ENCODE results near the gene HIBADH.

HIBADH gene

DNA sequence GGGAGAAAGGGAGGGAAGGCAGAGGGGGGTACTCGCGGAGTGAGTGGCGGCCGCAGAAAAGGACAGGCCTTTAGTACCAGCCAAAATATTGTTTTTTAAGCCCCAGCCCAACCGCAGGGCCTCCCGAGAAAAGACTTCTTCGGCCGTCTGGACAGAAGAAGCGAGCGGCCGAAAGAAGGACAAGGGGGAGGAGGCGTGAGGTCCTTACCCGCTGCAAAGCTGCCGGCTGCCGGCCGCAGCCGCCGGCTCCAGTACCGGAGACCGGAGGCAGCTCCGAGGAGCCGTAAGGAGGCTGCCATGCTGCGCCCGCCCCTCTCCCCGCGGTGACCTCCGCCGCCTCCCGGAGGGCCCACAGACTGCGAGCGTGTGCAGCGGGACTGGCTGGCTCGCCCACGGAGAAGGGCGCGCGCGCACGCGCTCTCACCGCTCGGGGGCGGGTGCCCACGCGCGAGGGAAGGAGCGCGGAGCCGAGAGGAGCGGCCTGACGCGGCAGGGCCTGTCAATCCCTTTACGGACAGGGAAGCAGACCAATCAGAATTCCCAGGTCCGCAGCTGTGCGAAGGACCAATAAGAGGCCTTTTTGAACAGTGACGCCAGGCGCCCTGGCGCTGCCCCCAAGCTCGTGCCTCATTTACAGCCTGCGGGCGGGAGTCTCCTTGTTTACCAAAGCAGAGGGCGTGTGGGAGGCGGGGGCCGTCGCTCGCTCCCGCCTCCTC, at the start of gene HIBADH:
TSS of gene HIBADH (minus strand) at position 394 of the 716 bp plus-strand sequence. CDS start at position 299, 95 bp downstream.
- DNase-seq (ENCODE audit: low read depth), result peak; percentile 98

DNA sequence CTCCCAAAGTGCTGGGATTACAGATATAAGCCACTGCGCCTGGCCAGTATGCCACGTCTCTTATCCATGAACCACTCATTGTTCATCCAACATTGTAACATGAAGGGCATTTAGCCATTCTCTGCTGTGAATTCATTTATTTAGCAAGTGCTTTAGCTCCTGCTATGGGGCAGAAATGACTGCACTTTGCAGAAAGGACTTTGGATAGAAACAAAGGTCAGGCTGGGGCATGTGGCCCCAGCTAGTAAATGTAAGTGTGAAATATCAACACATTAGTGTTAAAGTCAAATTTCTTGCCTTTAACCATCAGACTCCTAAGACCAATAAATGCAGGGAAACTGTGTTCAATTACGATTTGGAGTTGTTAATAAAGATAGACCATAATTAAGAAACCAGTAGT, 49.5 kb upstream of the HIBADH start:
- no peak for DNase-seq (ENCODE audit: low read depth)

DNA sequence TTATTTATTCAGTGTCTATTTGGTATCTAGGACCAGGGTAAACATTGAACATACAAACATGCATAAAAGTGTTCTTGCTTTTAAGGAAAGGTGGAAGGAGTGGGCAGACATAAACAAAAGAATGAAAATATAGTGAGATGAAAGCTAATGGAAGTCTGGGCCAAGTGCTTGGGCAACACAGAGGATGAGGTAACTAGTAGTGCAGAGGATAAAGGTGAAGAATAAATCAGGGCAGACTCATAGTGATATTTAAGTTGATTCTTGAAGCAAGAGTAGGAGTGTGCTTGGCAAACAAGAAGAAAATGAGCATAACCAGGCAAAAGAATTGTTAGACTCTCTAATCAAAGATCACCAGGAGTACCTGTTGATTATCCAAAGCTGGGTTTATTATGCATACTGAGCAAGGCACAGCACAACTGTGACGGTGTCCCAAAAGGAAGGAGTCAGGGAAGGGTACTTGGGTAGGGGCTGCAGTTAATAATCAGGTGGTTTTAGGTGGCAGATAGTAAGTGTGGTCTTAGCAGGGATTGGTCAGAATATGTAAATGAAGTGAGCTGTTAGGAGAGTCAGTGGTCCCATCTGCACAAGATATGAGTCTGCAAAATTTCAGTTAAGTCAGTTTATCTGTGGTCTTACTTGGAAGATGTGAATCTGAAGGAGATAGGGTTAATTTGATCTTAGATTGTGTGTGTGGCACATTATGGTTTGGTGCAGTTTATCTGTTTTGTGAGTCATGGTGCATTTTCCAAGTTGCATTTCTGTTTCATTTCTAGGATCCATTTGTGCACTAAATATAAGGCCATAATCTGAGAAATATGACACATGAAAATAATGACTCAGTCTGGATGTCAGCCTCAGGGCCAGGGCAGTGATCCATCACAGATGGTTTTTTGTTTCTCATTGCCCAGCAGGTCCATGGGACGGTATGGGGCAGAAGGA, 46.7 kb upstream of the HIBADH start:
- DNase-seq (ENCODE audit: low read depth), result no peak

GRCh38 chr7:27708485-27708884, 45.8 kb upstream of the HIBADH start:
- no peak for DNase-seq (ENCODE audit: low read depth)

DNA sequence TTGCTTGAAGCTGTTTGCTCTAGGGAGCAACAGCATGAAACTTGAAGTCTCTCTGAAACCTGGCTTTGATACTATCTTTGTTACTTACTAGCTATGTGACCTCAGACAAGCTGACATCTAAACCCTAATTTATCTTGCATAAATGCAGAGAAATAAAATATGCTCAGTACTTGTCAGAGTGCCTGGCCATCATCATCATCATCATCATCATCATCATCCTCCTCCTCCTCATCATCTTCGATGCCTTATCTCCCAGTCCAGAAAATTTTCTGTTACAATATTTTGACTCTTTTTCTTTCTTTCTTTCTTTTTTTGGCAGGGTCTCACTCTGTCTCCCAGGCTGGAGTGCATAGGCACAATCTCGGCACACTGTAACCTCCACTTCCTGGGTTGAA, 42.5 kb upstream of the HIBADH start:
- no peak for DNase-seq (ENCODE audit: low read depth)

GRCh38 chr7:27704422-27705199, 41.9 kb upstream of the HIBADH start:
- DNase-seq (ENCODE audit: low read depth), result no peak

DNA sequence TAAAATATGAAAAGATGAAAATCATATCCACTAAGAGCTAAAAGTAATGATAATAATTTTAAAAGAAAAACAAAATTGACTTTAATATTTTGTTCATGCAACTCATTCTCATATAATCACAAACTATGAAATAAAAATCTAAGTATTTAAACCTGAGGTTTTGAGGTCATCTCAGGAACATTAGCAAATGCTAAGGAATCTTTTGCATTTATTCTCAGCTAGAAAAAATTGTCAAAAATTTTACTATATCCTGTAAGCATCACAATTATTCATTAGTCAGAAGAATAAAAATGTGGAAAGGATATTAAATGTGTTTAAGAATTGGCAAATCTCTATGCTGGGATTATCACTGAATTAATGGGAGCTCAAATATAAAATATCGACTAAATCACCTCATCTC, 40.5 kb upstream of the HIBADH start:
- no peak for DNase-seq (ENCODE audit: low read depth)

GRCh38 chr7:27700501-27700900, 37.8 kb upstream of the HIBADH start:
- no peak for DNase-seq (ENCODE audit: low read depth)

GRCh38 chr7:27699751-27700150, 37.1 kb upstream of the HIBADH start:
- DNase-seq (ENCODE audit: low read depth), result no peak

DNA sequence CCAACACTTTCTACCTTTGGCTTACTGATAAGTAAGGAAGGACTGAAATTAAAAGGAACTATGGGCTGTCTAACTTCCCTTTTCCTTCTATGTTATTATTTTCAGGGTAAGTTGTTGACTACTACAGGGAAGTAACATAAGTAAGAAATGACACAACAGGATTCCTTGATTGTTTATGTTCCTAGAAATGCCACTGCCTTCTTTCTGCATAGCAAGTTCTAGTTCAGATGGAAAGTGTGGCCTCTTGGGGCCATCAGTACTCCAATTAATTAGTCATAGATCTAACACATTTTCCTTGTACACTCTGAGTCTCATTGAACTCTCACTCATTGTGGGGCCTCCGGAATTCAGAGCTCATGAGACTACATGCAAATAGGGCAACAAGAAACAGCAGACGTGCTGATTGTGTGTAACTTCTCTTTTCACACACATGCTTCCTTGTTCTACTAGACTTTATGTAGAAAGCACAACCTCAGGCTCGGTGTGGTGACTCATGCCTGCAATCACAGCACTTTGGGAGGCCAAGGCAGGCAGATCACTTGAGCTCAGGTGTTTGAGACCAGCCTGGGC, 35.3 kb upstream of the HIBADH start:
- no peak for DNase-seq (ENCODE audit: low read depth)

- DNase-seq (ENCODE audit: low read depth), result no peak
Observed at GRCh38 chr7:27695096-27695495, 32.4 kb upstream of the HIBADH start.

GRCh38 chr7:27693794-27694193, 31.1 kb upstream of the HIBADH start:
- DNase-seq (ENCODE audit: low read depth), result no peak

DNA sequence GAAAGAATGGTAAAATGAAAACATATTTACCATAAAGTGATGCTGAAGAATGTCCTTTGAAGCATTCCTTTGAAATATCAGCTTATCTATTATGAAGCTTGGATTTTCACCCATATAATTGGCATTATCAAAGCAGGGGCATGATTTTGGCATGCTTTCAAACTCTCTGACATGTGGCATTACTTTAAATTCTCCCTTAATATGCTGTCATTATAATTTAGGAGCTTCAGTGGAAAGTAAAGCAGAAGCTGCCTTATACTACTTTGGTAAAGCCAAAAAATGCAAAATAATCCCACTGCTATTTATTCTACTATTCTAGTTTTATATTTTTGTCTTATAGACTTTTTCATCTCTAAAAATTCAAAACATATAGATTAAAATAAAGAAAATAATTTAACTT, 28.0 kb upstream of the HIBADH start:
- DNase-seq (ENCODE audit: low read depth), result no peak

- DNase-seq (ENCODE audit: low read depth), result no peak
Observed at GRCh38 chr7:27689591-27690164, 27.0 kb upstream of the HIBADH start.

GRCh38 chr7:27689150-27689549, 26.5 kb upstream of the HIBADH start:
- DNase-seq (ENCODE audit: low read depth), result no peak

DNA sequence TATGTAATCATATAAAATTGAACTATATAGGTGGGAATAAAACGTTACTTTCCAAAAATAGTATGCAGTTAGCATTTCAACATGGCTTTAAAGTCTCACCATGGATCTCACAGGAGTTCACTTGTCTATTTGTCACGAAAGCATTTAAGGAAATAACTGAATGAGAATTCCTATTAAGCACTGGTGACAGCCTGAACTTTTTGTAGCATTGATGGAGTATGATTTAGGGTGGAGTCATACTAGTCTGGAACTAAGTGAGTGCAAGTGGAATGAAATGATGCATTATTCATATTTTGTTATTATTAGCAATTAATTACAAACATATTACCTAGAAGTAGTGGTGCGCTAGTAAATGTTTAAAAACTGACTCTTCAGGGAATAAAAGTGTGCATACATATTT, 26.0 kb upstream of the HIBADH start:
- DNase-seq (ENCODE audit: low read depth), result no peak

- no peak for DNase-seq (ENCODE audit: low read depth)
Observed at GRCh38 chr7:27688056-27688455, 25.4 kb upstream of the HIBADH start.

DNA sequence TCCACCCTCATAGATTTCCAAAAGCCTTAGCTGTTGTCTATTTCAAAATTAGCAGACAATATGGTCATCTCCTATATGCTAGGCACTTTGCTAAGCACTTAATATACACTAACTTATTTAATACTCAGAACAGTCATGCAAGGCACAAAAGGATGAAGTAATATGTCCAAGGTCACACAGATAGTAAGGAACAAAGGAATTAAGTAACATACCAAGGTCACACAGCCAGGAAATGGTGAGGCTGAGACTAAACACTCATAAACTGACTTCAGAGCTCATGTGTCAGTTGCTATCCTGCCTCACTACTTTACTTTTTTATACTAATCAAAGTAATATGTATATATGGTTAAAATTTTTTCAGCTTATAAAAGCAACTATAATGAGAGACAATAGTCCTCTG, 23.6 kb upstream of the HIBADH start:
- no peak for DNase-seq (ENCODE audit: low read depth)

DNA sequence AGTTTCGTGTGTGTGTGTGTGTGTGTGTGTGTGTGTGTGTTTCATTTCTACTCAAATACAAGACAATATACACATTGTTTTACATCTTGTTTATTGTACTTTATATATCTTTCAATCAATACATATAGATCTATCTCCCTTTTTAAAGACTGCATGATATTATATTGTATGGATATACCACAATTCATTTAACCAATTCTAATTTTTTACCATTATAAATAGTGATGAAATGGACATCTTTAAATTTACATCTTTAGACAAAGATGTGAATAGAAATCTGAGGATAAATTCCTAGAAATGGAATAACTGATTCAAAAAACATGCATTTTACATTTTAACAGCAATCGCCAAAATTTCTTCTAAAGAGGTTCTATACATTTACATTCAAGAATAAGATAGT, 23.2 kb upstream of the HIBADH start:
- DNase-seq (ENCODE audit: low read depth), result no peak

GRCh38 chr7:27685209-27685608, 22.5 kb upstream of the HIBADH start:
- DNase-seq (ENCODE audit: low read depth), result no peak

DNA sequence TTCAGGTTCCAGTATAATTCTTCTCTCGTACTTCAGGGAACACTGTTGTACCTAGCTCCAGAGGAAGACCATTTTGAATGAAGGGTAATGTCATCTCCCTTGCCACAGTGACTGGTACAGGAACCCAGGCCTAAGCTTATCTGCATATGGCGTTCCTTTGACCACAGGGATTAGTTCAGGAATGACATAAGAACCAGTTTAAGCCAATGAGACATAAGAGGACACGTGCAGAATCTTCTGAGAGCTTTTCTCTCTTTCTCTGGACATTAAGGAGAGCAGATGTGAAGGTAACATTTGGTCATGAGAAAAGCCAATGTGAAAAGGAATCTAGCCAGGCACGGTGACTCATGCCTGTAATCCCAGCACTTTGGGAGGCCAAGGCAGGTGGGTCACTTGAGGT, 21.8 kb upstream of the HIBADH start:
- DNase-seq (ENCODE audit: low read depth), result no peak

DNA sequence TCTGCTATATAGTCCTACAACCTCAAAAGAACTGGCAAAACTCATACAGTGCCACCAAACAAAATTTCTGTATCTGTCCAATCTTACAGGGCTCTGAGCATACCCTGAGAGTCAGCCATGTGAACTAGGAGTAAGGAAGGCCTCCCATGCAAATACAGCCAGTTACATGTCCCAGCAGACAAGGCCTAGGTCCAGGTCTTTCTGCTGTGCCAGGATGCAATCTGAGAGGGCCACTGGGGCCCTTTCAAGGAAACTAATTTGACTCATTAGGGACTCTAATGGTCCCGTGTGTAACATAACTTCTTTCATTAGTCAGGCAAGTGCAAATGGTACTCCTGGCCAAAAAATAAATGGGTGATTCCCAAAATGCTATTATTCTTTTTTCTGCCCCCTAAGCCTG, 17.9 kb upstream of the HIBADH start:
- no peak for DNase-seq (ENCODE audit: low read depth)

Measured in GM04503 (cell line).